WERI-Rb-1 (cell line): ENCODE data around the gene MAN1B1.

ENCODE experiments used
- DNase-seq: peaks from one replicate; pipeline ENCODE4 v3.0.0-alpha.2; 2020
- H3K27ac ChIP-seq: fragments of 250-450 bp; sonication (Bioruptor Pico); 2 replicates; pipeline ENCODE4 v1.5.1; 2020; ENCODE audit warnings: mild to moderate bottlenecking, moderate library complexity
- H3K27me3 ChIP-seq: fragments of 250-450 bp; sonication (Bioruptor Pico); 2 replicates; pipeline ENCODE4 v1.5.1; 2021; ENCODE audit warnings: mild to moderate bottlenecking, low read depth, moderate library complexity; ENCODE audit not compliant: insufficient read depth, severe bottlenecking
- H3K36me3 ChIP-seq: fragments of 250-450 bp; sonication (Bioruptor Pico); 2 replicates; pipeline ENCODE4 v1.5.1; 2020; ENCODE audit warnings: mild to moderate bottlenecking, moderate library complexity
- H3K4me3 ChIP-seq: 2 replicates; pipeline ENCODE4 v1.5.1; 2011; ENCODE audit warnings: low read depth, mild to moderate bottlenecking, control low read depth, low read length
- H3K9me3 ChIP-seq: fragments of 250-450 bp; sonication (Bioruptor Pico); 2 replicates; pipeline ENCODE4 v1.5.1; 2021; ENCODE audit warnings: mild to moderate bottlenecking, moderate library complexity; ENCODE audit not compliant: severe bottlenecking
- CTCF ChIP-seq: IDR thresholded peaks from 2 replicates; pipeline ENCODE4 v1.5.1; 2011; ENCODE audit warnings: low read depth, mild to moderate bottlenecking, control low read depth, inconsistent platforms, low read length

Gene MAN1B1

GRCh38 chr9:137051145-137051724 lies 35.5 kb upstream of the MAN1B1 start:
- Histone ChIP-seq H3K4me3 (no peak overlapping the region), H3K27me3 (peaks cover 9% of the 10 kb centered on the region), H3K9me3 (no peaks in the 10 kb centered on the region), H3K36me3 (no peaks in the 10 kb centered on the region), H3K27ac (no peak overlapping the region)
- TF ChIP-seq CTCF, result no peak
- DNase-seq, result no peak

- Histone ChIP-seq H3K27me3 (peaks cover 9% of the 10 kb centered on the region), H3K36me3 (no peaks in the 10 kb centered on the region), H3K27ac (no peak overlapping the region), H3K9me3 (no peaks in the 10 kb centered on the region), H3K4me3 (no peak overlapping the region)
- TF ChIP-seq CTCF, result no peak
- no peak for DNase-seq
Measured at GRCh38 chr9:137052293-137052692, 34.5 kb upstream of the MAN1B1 start.

GRCh38 chr9:137052998-137053943 lies 33.5 kb upstream of the MAN1B1 start:
- no peak overlapping the region for H3K4me3 ChIP-seq
- DNase-seq, result no peak
- no peak overlapping the region for H3K27ac ChIP-seq
- peaks cover 9% of the 10 kb centered on the region for H3K27me3 ChIP-seq
- H3K9me3 ChIP-seq, result no peaks in the 10 kb centered on the region
- no peak for TF ChIP-seq CTCF
- H3K36me3 ChIP-seq, result no peaks in the 10 kb centered on the region

GRCh38 chr9:137053944-137054931 lies 32.5 kb upstream of the MAN1B1 start, which contains the start of gene ENTPD2:
ENTPD2 (minus strand) TSS chr9:137054061; CDS start chr9:137053997, 64 bp downstream.
- no peak for DNase-seq
- H3K36me3 ChIP-seq, result no peaks in the 10 kb centered on the region
- H3K27ac ChIP-seq, result no peak within 1 kb of the TSS
- TF ChIP-seq CTCF, result no peak
- H3K9me3 ChIP-seq, result no peaks in the 10 kb centered on the region
- peaks cover 5% of the 10 kb centered on the region for H3K27me3 ChIP-seq
- H3K4me3 ChIP-seq, result no peak within 1 kb of the TSS

- H3K9me3 ChIP-seq, result no peaks in the 10 kb centered on the region
- no peaks in the 10 kb centered on the region for H3K36me3 ChIP-seq
- no peak for TF ChIP-seq CTCF
- H3K4me3 ChIP-seq, result no peak overlapping the region
- no peak for DNase-seq
- H3K27me3 ChIP-seq, result no peaks in the 10 kb centered on the region
- H3K27ac ChIP-seq, result no peak overlapping the region
Measured at GRCh38 chr9:137054932-137055384, 31.8 kb upstream of the MAN1B1 start.
